PC-9 (cell line): ENCODE results near the gene CRTAC1.

Source experiments
- EZH2 ChIP-seq: fragments of 200-600 bp; sonication (generic); IDR thresholded peaks from 2 replicates; pipeline ENCODE4 v1.8.0; 2017; ENCODE audit warnings: antibody characterized with exemption, low read depth
- TF ChIP-seq, protein P1 (sequence below): fragments of 200-600 bp; sonication (generic); conservative IDR thresholded peaks from 2 replicates; pipeline ENCODE4 v1.6.1; 2017; ENCODE audit warnings: mixed run types, antibody characterized with exemption, mild to moderate bottlenecking, moderate library complexity

DNA sequence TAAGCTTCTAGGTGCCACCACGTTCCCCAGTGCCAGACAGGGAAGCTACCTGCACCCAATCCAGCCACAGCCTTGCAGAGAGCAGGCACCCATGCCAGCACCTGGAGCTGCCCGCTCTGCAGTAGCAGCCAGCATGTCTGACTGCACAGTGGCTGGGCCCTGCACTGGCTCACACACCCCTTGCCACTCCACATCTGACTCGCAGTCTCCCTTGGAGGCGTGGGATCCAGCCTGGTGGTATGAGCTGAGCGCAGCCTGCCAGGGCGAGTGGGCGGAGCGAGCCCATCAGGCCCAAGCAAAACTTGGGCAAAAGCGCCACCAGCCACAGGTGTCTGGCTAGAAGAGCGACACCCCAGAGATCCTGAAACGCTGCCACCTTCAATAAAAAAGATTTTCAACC, 30.1 kb downstream of the CRTAC1 start:
- TF ChIP-seq, protein P1, sequence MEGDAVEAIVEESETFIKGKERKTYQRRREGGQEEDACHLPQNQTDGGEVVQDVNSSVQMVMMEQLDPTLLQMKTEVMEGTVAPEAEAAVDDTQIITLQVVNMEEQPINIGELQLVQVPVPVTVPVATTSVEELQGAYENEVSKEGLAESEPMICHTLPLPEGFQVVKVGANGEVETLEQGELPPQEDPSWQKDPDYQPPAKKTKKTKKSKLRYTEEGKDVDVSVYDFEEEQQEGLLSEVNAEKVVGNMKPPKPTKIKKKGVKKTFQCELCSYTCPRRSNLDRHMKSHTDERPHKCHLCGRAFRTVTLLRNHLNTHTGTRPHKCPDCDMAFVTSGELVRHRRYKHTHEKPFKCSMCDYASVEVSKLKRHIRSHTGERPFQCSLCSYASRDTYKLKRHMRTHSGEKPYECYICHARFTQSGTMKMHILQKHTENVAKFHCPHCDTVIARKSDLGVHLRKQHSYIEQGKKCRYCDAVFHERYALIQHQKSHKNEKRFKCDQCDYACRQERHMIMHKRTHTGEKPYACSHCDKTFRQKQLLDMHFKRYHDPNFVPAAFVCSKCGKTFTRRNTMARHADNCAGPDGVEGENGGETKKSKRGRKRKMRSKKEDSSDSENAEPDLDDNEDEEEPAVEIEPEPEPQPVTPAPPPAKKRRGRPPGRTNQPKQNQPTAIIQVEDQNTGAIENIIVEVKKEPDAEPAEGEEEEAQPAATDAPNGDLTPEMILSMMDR = no peak
- no peak for TF ChIP-seq EZH2
